Nephron progenitor cell (in vitro differentiated cells): ENCODE data around the gene ACRBP.

Experiments used
- DNase-seq: peaks from one replicate; pipeline ENCODE4 v3.0.0; 2021
- H3K27ac Mint-ChIP-seq: 2 replicates; pipeline ENCODE4 v1.8.0; 2021; ENCODE audit warnings: mild to moderate bottlenecking, moderate library complexity, mixed read lengths
- H3K27me3 Mint-ChIP-seq: 2 replicates; pipeline ENCODE4 v1.8.0; 2021; ENCODE audit warnings: mild to moderate bottlenecking, low read depth, mixed read lengths; ENCODE audit not compliant: poor library complexity
- H3K36me3 Mint-ChIP-seq: 2 replicates; pipeline ENCODE4 v1.8.0; 2021; ENCODE audit warnings: low read depth, mixed read lengths
- H3K4me1 Mint-ChIP-seq: 2 replicates; pipeline ENCODE4 v1.8.0; 2021; ENCODE audit warnings: mixed read lengths
- H3K4me3 Mint-ChIP-seq: 2 replicates; pipeline ENCODE4 v1.8.0; 2021; ENCODE audit warnings: mild to moderate bottlenecking, moderate library complexity, mixed read lengths
- H3K9me3 Mint-ChIP-seq: 2 replicates; pipeline ENCODE4 v1.8.0; 2021; ENCODE audit warnings: mild to moderate bottlenecking, moderate library complexity, mixed read lengths
- TF ChIP-seq, protein P1 (sequence below): fragments of 200-600 bp; sonication (generic); IDR thresholded peaks from 2 replicates; pipeline ENCODE4 v1.5.0; 2021; ENCODE audit warnings: antibody characterized with exemption

Gene ACRBP

DNA sequence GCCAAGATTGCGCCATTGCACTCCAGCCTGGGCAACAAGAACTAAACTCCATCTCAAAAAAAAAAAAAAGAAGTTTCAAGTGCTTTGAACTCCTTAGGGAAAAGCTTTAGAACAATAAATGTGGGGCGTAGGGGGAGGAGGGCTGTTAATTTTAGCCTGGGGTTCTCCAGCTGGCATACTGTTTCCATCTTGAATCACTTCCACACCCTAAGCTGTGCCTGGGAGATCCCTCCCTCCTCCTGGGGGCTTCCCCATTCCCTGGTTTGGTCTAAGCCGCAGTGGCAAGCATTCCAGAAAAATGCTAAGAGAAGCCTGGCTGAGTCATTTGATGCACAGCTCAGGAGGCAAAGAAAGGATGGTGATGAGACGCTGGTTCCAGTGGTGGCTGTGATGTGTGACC lies 44.2 kb upstream of the ACRBP start:
- H3K4me1 Mint-ChIP-seq = peaks cover 72% of the 10 kb centered on the region
- peak overlapping the region; percentile 48 for H3K4me3 Mint-ChIP-seq
- TF ChIP-seq, protein P1, sequence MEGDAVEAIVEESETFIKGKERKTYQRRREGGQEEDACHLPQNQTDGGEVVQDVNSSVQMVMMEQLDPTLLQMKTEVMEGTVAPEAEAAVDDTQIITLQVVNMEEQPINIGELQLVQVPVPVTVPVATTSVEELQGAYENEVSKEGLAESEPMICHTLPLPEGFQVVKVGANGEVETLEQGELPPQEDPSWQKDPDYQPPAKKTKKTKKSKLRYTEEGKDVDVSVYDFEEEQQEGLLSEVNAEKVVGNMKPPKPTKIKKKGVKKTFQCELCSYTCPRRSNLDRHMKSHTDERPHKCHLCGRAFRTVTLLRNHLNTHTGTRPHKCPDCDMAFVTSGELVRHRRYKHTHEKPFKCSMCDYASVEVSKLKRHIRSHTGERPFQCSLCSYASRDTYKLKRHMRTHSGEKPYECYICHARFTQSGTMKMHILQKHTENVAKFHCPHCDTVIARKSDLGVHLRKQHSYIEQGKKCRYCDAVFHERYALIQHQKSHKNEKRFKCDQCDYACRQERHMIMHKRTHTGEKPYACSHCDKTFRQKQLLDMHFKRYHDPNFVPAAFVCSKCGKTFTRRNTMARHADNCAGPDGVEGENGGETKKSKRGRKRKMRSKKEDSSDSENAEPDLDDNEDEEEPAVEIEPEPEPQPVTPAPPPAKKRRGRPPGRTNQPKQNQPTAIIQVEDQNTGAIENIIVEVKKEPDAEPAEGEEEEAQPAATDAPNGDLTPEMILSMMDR = no peak
- H3K36me3 Mint-ChIP-seq = peaks cover 9% of the 10 kb centered on the region
- H3K9me3 Mint-ChIP-seq = no peaks in the 10 kb centered on the region
- no peak for DNase-seq
- no peak overlapping the region for H3K27ac Mint-ChIP-seq
- peaks cover 7% of the 10 kb centered on the region for H3K27me3 Mint-ChIP-seq

DNA sequence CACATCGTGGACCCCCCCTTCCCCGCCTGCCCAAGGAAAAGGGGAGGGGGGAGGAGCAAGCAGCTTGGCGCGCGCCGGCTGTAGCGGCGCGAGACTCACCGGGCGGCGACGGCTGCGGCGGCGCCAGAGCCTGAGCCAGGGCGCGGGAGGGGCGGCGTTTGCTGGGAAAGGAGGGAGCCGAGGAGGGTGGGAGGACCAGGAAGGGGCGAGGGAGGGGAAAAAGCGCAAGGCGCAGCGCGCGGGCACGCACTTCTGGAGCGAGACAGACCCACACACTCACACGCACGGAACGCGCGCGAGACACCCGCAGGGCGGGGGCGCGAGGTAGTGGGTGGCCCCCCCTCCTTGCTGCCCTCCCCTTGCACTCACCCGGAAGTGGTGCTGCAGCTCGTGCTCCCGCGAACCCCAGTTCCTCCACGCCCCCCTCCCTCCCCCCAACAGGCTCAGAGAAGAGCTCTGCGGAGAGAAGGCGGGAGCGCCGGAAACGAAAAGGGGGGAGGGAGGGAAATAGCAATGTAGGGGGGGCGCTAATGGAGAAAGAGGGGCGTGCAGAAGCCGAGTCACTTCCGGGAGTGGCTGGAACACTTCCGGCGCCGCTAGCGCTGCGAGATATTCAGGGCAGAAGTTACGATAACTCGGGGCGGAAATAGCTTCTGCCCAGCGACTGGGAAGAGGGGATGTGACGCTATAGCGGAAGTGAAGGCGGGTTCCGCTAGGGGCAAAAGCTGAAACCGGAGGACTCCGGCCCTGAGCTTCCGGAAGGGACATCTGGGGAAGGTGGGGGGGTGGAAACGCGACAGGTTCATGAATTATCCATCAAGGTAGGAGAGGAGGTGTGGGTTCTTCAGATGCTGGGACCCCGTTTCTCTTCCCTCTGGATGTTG lies 42.0 kb upstream of the ACRBP start, which contains the start of gene ZNF384:
TSS of gene ZNF384 (minus strand) at position 377 of the 884 bp plus-strand sequence. CDS start 9,855 bp downstream, outside the sequence.
- Mint-ChIP-seq H3K9me3 (no peaks in the 10 kb centered on the region), H3K4me1 (peaks cover 69% of the 10 kb centered on the region), H3K27me3 (peaks cover 3% of the 10 kb centered on the region)

DNA sequence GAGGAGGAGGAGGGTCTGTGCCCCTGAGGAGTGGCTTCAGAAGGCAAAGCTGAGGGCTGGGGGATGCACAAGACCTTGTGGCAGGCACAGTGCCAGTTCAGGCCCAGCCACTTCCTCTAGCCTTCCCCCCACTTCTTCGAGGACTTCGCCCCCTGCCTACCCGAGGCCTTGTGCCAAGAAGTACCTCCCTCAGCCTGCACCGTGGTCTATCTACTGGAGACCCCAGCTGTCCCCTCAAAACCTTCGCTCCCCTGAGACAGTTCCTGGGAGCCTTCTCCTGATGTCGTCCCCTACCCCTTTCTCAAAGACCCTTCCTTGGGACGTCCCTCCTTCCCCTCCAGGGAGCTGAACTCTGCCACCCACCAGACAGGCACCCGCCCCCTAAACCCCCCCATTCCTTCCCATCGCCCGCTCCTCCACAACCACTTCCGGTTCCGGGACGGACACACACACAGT lies 41.3 kb upstream of the ACRBP start:
- Mint-ChIP-seq H3K36me3 (peaks cover 16% of the 10 kb centered on the region), H3K27me3 (no peaks in the 10 kb centered on the region), H3K9me3 (no peaks in the 10 kb centered on the region), H3K27ac (peak overlapping the region; percentile 98), H3K4me3 (peak overlapping the region; percentile 90), H3K4me1 (peaks cover 67% of the 10 kb centered on the region)
- TF ChIP-seq, protein P1 = no peak
- no peak for DNase-seq

More for the DNA sequence above, 42.0 kb upstream of the ACRBP start, which contains the start of gene ZNF384:
- H3K36me3 Mint-ChIP-seq = peaks cover 17% of the 10 kb centered on the region
- peak within 1 kb of the TSS; percentile 98 for H3K27ac Mint-ChIP-seq
- peak within 1 kb of the TSS; percentile 90 for H3K4me3 Mint-ChIP-seq
- DNase-seq = peak; percentile 87
- TF ChIP-seq, protein P1 = no peak

DNA sequence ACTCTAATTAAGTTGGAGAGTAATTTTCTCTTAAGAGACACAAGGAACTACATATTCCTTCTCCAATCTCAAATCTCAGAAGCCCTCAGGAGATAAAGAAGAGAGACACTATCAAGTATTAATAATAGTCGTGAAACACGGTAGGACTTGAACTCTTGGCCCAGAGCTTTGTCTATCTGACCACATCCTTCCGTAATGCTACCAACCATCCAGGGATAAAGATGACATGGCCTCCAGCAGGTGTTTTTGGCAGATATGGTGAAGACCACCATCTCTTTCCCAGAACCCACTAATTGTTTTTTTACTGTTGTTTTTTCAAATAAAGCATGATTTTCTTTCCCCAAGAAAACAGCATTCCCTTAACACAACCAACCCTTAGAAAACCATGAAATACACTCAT lies 38.6 kb upstream of the ACRBP start:
- no peak for DNase-seq
- H3K36me3 Mint-ChIP-seq = peaks cover 24% of the 10 kb centered on the region
- TF ChIP-seq, protein P1 = no peak
- peaks cover 44% of the 10 kb centered on the region for H3K4me1 Mint-ChIP-seq
- H3K27me3 Mint-ChIP-seq = no peaks in the 10 kb centered on the region
- H3K9me3 Mint-ChIP-seq = no peaks in the 10 kb centered on the region
- H3K27ac Mint-ChIP-seq = no peak overlapping the region
- H3K4me3 Mint-ChIP-seq = no peak overlapping the region

DNA sequence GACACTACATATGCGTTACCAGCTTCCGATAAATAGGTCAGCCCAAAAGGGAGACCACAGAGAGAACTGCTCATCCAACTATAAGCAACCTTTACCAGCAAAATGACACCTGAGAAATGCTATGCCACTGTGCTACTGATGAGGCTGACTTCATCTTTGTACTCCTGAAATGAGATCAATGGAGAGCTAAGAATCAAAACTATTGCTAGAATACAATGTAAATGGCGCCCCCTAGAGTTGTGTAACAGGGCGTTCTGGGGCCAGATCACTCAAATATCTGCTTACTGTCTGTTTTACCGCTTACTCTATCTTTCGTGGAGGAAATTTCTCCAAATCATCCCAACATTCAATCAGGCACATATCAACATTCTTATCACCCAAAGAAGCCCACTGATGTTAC lies 37.4 kb upstream of the ACRBP start:
- H3K36me3 Mint-ChIP-seq = peaks cover 26% of the 10 kb centered on the region
- H3K27ac Mint-ChIP-seq = no peak overlapping the region
- no peak overlapping the region for H3K4me3 Mint-ChIP-seq
- no peaks in the 10 kb centered on the region for H3K9me3 Mint-ChIP-seq
- H3K4me1 Mint-ChIP-seq = peaks cover 35% of the 10 kb centered on the region
- TF ChIP-seq, protein P1 = peak; percentile 55
- peak; percentile 26 for DNase-seq
- H3K27me3 Mint-ChIP-seq = no peaks in the 10 kb centered on the region
